Ishikawa (cell line): ENCODE data around the gene ERBIN.

Experiments
- CREB1 ChIP-seq: IDR thresholded peaks from 2 replicates; pipeline ENCODE4 v1.6.1; 2012; ENCODE audit warnings: low read depth
- EGR1 ChIP-seq: IDR thresholded peaks from 2 replicates; pipeline ENCODE4 v1.6.1; 2012
- EP300 ChIP-seq: IDR thresholded peaks from 2 replicates; pipeline ENCODE4 v1.6.1; 2012; ENCODE audit warnings: borderline replicate concordance
- FOXM1 ChIP-seq: IDR thresholded peaks from 2 replicates; pipeline ENCODE4 v1.6.1; 2012; ENCODE audit warnings: low read depth, borderline replicate concordance
- YY1 ChIP-seq: IDR thresholded peaks from 2 replicates; pipeline ENCODE4 v1.6.1; 2012; ENCODE audit warnings: low read depth
- TF ChIP-seq, protein P1 (sequence below): IDR thresholded peaks from 2 replicates; pipeline ENCODE4 v1.6.1; 2012

DNA sequence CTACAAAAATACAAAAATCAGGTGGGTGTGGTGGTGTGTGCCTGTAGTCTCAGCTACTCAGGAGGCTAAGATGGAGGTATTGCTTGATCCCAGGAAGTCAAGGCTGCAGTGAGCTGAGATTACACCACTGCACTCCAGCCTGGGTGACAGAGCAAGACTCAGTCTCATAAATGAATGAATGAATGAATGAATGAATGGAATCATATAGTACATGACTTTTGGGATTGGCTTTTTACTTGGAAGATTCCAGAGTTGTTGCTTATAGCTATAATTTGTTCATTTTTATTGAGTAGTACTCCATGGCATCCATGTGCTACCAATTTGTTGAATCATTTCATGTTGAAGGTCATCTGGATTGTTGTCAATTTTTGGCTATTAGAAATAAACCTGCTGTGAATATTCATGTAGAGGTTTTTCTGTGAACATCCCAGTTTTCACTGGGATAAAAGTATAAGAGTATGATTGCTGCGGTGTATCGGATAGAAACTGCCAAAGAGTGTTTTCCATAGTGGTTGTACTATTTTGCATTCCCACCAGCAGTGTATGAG lies 19.9 kb downstream of the ERBIN start:
- TF ChIP-seq EGR1, result no peak
- TF ChIP-seq EP300, result no peak
- TF ChIP-seq YY1, result no peak
- TF ChIP-seq, protein P1, sequence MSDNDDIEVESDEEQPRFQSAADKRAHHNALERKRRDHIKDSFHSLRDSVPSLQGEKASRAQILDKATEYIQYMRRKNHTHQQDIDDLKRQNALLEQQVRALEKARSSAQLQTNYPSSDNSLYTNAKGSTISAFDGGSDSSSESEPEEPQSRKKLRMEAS, result no peak
- no peak for TF ChIP-seq CREB1
- TF ChIP-seq FOXM1, result no peak
